Effector memory CD8-positive, alpha-beta T cell (primary cell): ENCODE measurements around the gene IL20RB.

ENCODE experiments used
- ATAC-seq: fragments of 150-1000 bp; cut with Tn5 transposase; replicated peaks from 2 replicates; pipeline ENCODE4 v1.10.0; 2021; ENCODE audit warnings: mild to moderate bottlenecking, moderate library complexity
- DNase-seq, 3 experiments: peaks; one replicate each; pipeline ENCODE4 v3.0.0; 2021
- H3K27ac Mint-ChIP-seq, 2 donors: one replicate each; pipeline ENCODE4 v1.8.0; 2022; ENCODE audit warnings: mild to moderate bottlenecking in 2 of 2, mixed read lengths in 2 of 2, moderate library complexity in 2 of 2
- H3K27me3 Mint-ChIP-seq, 2 donors: one replicate each; pipeline ENCODE4 v1.8.0; 2022; ENCODE audit warnings: mixed read lengths in 2 of 2
- H3K36me3 Mint-ChIP-seq: one replicate; pipeline ENCODE4 v1.8.0; 2022; ENCODE audit warnings: mild to moderate bottlenecking, moderate library complexity, mixed read lengths; ENCODE audit not compliant: insufficient read depth
- H3K4me1 Mint-ChIP-seq, 2 donors: one replicate each; pipeline ENCODE4 v1.8.0; 2022; ENCODE audit warnings: low read depth in 2 of 2, mixed read lengths in 2 of 2
- H3K4me3 Mint-ChIP-seq, 2 donors: one replicate each; pipeline ENCODE4 v1.8.0; 2022; ENCODE audit warnings: mild to moderate bottlenecking in 2 of 2, mixed read lengths in 2 of 2, moderate library complexity in 2 of 2
- H3K9me3 Mint-ChIP-seq, 2 donors: one replicate each; pipeline ENCODE4 v1.8.0; 2022; ENCODE audit warnings: mixed read lengths in 2 of 2

The IL20RB gene

DNA sequence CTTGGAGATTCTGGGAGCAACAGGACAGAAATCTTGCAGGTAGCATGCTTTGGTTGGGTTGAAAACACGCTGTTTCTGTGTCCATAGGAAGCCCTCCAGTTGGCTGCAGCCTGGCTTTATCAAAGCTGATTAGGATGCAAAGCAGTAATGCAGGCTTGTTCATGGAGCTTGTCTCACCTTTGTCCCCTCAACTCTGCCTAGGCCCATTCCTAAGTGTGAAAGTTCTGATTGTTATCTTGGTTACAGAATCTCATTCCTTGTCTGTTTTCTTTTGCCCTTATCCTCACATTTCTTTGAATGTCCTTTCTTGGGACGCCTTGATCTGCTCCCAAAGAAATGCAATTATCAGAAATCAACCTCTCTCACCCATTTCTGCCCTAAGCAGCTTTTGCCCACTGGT is 83.5 kb downstream of the IL20RB start:
- Mint-ChIP-seq H3K27ac (no peak overlapping the region), H3K36me3 (no peaks in the 10 kb centered on the region), H3K4me1 (no peaks in the 10 kb centered on the region), H3K9me3 (no peaks in the 10 kb centered on the region), H3K27me3 (peaks cover 16 to 36% of the 10 kb centered on the region in 2 donors), H3K4me3 (no peak overlapping the region)
- no peak for DNase-seq
- no peak for ATAC-seq

DNA sequence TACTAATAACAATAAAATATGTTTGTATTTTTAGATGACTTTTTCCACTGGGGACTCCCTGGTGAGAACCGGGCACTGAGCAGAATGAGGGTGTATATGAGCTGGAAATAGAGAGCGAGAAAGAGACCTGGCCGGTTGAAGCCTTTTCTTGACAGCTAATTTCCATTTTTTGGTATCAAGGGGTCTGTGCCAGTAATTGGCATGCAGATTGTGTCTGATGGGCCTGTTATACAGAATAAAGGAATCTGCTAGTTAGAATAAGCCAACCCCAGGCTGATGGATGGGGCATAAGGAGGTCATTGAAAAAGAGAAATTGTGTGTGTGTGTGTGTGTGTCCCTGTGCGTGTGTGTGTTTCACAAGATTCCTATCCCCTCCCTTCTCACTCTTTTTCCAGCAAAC is 83.9 kb downstream of the IL20RB start:
- Mint-ChIP-seq H3K4me3 (no peak overlapping the region), H3K9me3 (no peaks in the 10 kb centered on the region), H3K27me3 (peaks cover 20 to 40% of the 10 kb centered on the region in 2 donors), H3K4me1 (no peaks in the 10 kb centered on the region), H3K27ac (no peak overlapping the region), H3K36me3 (no peaks in the 10 kb centered on the region)
- ATAC-seq (no peak), DNase-seq (no peak)

GRCh38 chr3:137046747-137047146 is 89.0 kb downstream of the IL20RB start:
- ATAC-seq (no peak), DNase-seq (no peak)
- no peaks in the 10 kb centered on the region for H3K9me3 Mint-ChIP-seq
- no peak overlapping the region for H3K4me3 Mint-ChIP-seq
- H3K27ac Mint-ChIP-seq = no peak overlapping the region
- no peaks in the 10 kb centered on the region for H3K36me3 Mint-ChIP-seq
- peaks cover 42 to 63% of the 10 kb centered on the region in 2 donors for H3K27me3 Mint-ChIP-seq
- no peaks in the 10 kb centered on the region for H3K4me1 Mint-ChIP-seq

GRCh38 chr3:137047240-137047639 is 89.5 kb downstream of the IL20RB start:
- peaks cover 42 to 63% of the 10 kb centered on the region in 2 donors for H3K27me3 Mint-ChIP-seq
- DNase-seq = no peak
- no peaks in the 10 kb centered on the region for H3K9me3 Mint-ChIP-seq
- H3K4me1 Mint-ChIP-seq = no peaks in the 10 kb centered on the region
- no peak for ATAC-seq
- no peak overlapping the region for H3K27ac Mint-ChIP-seq
- H3K4me3 Mint-ChIP-seq = no peak overlapping the region
- no peaks in the 10 kb centered on the region for H3K36me3 Mint-ChIP-seq

DNA sequence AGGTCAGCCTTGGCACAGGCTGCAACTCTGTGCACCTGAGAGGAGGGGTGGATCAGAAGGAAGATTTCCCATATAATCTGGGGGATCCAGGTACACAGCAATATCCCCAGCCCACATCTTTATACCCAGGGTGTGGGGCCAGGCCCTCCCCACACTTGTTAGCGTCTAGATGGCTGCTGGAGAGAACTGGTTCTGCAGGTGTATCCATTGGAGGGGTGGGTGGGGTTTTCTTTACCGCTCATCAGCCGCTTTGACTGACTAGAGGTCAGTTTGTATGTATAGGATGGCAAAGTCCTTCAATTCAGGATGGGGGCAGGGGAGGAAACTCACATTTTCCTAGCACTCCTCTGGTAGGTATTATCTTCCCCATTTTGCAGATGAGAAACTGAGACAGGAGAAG is 92.5 kb downstream of the IL20RB start:
- no peak for DNase-seq
- H3K27ac Mint-ChIP-seq = no peak overlapping the region
- H3K27me3 Mint-ChIP-seq = peaks cover 31 to 53% of the 10 kb centered on the region in 2 donors
- H3K4me1 Mint-ChIP-seq = peaks cover 0 to 5% of the 10 kb centered on the region in 2 donors
- H3K4me3 Mint-ChIP-seq = no peak overlapping the region
- H3K36me3 Mint-ChIP-seq = no peaks in the 10 kb centered on the region
- H3K9me3 Mint-ChIP-seq = no peaks in the 10 kb centered on the region
- ATAC-seq = no peak

DNA sequence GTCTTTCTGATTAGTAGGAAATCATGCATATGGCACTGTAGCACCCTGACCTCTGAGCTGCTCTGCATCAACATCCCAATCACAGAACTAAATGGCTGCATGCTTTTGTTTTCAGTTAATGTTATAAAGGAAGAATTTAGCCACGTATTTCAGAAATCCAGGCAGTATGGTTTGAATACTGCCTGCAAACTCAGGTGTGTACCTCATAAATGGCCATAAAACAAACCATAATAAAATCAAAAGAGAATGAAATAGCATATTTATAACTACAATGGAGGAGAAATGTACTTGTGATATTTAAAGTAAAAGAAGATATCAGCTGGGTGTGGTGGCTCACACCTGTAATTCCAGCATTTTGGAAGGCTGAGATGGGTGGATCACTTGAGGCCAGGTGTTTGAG is 94.5 kb downstream of the IL20RB start:
- Mint-ChIP-seq H3K4me1 (peaks cover 0 to 5% of the 10 kb centered on the region in 2 donors), H3K36me3 (no peaks in the 10 kb centered on the region), H3K4me3 (no peak overlapping the region), H3K9me3 (no peaks in the 10 kb centered on the region), H3K27me3 (peaks cover 19 to 52% of the 10 kb centered on the region in 2 donors), H3K27ac (no peak overlapping the region)
- ATAC-seq (no peak), DNase-seq (no peak)
